ENCODE measurements around the gene FNDC3A.

The FNDC3A gene

DNA sequence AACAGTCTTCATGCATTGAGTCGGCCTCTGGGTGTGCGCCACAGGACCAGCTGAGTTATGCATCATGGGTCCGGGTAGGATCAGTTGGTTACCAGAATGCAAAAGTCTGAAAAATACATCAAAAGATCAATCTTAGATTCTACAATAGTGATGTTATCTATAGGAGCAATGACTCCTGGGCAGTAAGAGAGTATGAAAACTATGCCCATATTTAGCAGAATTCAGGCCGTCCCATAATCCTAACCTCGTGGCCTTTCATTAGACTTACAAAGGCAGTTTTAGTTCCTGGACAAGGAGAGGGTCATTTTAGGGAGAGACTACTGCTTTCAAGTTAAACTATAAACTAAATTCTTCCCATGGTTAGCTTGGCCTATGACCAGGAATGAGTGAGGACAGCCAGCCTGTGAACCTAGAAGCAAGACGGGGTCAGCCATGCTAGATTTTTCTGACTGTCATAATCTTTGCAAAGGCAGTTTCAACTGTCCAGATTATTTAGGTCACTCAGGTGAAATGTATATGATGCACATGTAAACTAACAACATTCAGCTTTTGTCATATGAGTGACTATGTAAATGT is 260.2 kb downstream of the FNDC3A start:
- Histone ChIP-seq H3K4me3 (ENCODE audit: low read length in 2 of 2) (no peak overlapping the region), H3K9me3 (ENCODE audit: control insufficient read depth in 2 of 2, low read length in 2 of 2) (no peaks in the 10 kb centered on the region), H3K4me1 (ENCODE audit: control insufficient read depth, insufficient read depth, low read length) (peaks cover 6% of the 10 kb centered on the region), H3K27ac (ENCODE audit: low read length) (no peak overlapping the region), H3K27me3 (ENCODE audit: control insufficient read depth in 1 of 2, insufficient read depth in 2 of 2, low read length in 2 of 2) (no peaks in the 10 kb centered on the region), H3K9ac (ENCODE audit: low read length in 2 of 2) (no peak overlapping the region), H3K36me3 (ENCODE audit: control insufficient read depth in 2 of 2, insufficient read depth in 2 of 2, low read length in 2 of 2) (no peaks in the 10 kb centered on the region)

DNA sequence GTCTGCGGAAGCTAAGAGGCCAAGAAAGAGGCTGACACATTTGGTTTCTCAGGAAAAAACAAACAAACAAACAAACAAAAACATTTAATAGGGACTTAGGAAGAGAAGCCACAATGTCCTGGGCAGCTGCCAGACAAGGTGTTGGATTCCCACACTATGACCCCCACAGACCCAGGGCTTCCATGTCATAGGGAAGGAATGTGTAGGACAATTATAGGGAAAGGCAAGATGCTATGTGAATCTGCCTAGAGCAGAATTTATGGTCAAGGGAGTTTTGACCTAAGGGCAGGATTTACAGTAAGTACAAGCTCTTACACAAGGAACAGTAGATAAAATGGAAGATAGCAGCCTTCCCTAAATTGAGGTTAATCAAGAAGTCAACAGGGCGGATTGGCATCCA is 262.9 kb downstream of the FNDC3A start:
- Histone ChIP-seq H3K4me1 (ENCODE audit: control insufficient read depth, insufficient read depth, low read length) (peaks cover 19% of the 10 kb centered on the region), H3K9ac (ENCODE audit: low read length in 2 of 2) (no peak overlapping the region), H3K9me3 (ENCODE audit: control insufficient read depth in 2 of 2, low read length in 2 of 2) (no peaks in the 10 kb centered on the region), H3K36me3 (ENCODE audit: control insufficient read depth in 2 of 2, insufficient read depth in 2 of 2, low read length in 2 of 2) (no peaks in the 10 kb centered on the region), H3K4me3 (ENCODE audit: low read length in 2 of 2) (no peak overlapping the region), H3K27ac (ENCODE audit: low read length) (no peak overlapping the region), H3K27me3 (ENCODE audit: control insufficient read depth in 1 of 2, insufficient read depth in 2 of 2, low read length in 2 of 2) (no peaks in the 10 kb centered on the region)

GRCh38 chr13:49240017-49240416 is 264.3 kb downstream of the FNDC3A start:
- Histone ChIP-seq H3K9ac (ENCODE audit: low read length in 2 of 2) (no peak overlapping the region), H3K36me3 (ENCODE audit: control insufficient read depth in 2 of 2, insufficient read depth in 2 of 2, low read length in 2 of 2) (no peaks in the 10 kb centered on the region), H3K4me3 (ENCODE audit: low read length in 2 of 2) (no peak overlapping the region), H3K9me3 (ENCODE audit: control insufficient read depth in 2 of 2, low read length in 2 of 2) (no peaks in the 10 kb centered on the region), H3K4me1 (ENCODE audit: control insufficient read depth, insufficient read depth, low read length) (peaks cover 21% of the 10 kb centered on the region), H3K27ac (ENCODE audit: low read length) (no peak overlapping the region), H3K27me3 (ENCODE audit: control insufficient read depth in 1 of 2, insufficient read depth in 2 of 2, low read length in 2 of 2) (no peaks in the 10 kb centered on the region)

- peaks cover 18% of the 10 kb centered on the region for H3K4me1 ChIP-seq (ENCODE audit: control insufficient read depth, insufficient read depth, low read length)
- H3K9ac ChIP-seq (ENCODE audit: low read length in 2 of 2) = no peak overlapping the region
- no peaks in the 10 kb centered on the region for H3K36me3 ChIP-seq (ENCODE audit: control insufficient read depth in 2 of 2, insufficient read depth in 2 of 2, low read length in 2 of 2)
- H3K4me3 ChIP-seq (ENCODE audit: low read length in 2 of 2) = no peak overlapping the region
- no peaks in the 10 kb centered on the region for H3K27me3 ChIP-seq (ENCODE audit: control insufficient read depth in 1 of 2, insufficient read depth in 2 of 2, low read length in 2 of 2)
- H3K27ac ChIP-seq (ENCODE audit: low read length) = peak overlapping the region; percentile 37
- no peaks in the 10 kb centered on the region for H3K9me3 ChIP-seq (ENCODE audit: control insufficient read depth in 2 of 2, low read length in 2 of 2)
Observed at GRCh38 chr13:49241296-49241695, 265.6 kb downstream of the FNDC3A start.

- H3K27me3 ChIP-seq (ENCODE audit: control insufficient read depth in 1 of 2, insufficient read depth in 2 of 2, low read length in 2 of 2) = no peaks in the 10 kb centered on the region
- H3K36me3 ChIP-seq (ENCODE audit: control insufficient read depth in 2 of 2, insufficient read depth in 2 of 2, low read length in 2 of 2) = no peaks in the 10 kb centered on the region
- H3K4me1 ChIP-seq (ENCODE audit: control insufficient read depth, insufficient read depth, low read length) = peaks cover 33% of the 10 kb centered on the region
- no peak overlapping the region for H3K4me3 ChIP-seq (ENCODE audit: low read length in 2 of 2)
- H3K9me3 ChIP-seq (ENCODE audit: control insufficient read depth in 2 of 2, low read length in 2 of 2) = no peaks in the 10 kb centered on the region
- H3K27ac ChIP-seq (ENCODE audit: low read length) = no peak overlapping the region
- no peak overlapping the region for H3K9ac ChIP-seq (ENCODE audit: low read length in 2 of 2)
Observed at GRCh38 chr13:49245101-49245500, 269.4 kb downstream of the FNDC3A start.

DNA sequence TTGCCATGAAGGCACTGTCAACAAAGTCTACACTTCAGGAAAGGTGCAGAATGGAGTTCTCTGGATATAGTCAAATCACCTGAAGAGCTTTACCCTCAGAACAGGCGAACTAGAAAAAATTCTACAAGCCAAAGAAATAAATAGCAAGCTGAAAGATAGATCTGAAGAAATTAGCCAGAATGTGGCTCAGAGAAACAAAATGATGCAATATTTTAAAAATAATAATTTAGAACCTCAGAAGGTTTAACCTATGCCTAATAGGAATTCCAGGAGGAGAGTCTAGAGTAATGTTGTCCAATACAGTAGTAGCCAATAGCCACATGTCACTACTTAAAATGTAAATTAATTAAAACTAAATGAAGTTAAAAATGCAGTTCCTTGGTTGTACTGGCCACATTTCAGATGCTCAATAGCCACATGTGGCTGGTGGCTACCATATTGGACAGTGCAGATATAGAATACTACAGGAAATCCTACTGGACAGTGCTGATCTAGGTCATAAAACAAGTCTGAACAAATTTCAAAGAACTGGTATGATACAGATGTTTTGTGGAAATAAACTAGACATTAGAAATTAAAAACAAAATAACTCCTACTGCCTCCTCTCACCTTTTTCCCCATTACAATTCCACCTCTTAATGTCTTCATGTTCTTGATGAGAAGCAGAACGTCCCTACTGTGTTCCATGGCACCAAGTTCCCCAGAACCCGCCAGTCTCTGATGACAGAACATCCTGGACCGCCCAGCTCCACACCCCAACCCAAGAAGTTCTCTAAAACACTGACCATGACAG is 271.3 kb downstream of the FNDC3A start:
- peak overlapping the region; percentile 96 for H3K27ac ChIP-seq (ENCODE audit: low read length)
- H3K27me3 ChIP-seq (ENCODE audit: control insufficient read depth in 1 of 2, insufficient read depth in 2 of 2, low read length in 2 of 2) = no peaks in the 10 kb centered on the region
- H3K9ac ChIP-seq (ENCODE audit: low read length in 2 of 2) = peak overlapping the region; percentile 88 to 98
- peaks cover 25% of the 10 kb centered on the region for H3K4me1 ChIP-seq (ENCODE audit: control insufficient read depth, insufficient read depth, low read length)
- no peaks in the 10 kb centered on the region for H3K9me3 ChIP-seq (ENCODE audit: control insufficient read depth in 2 of 2, low read length in 2 of 2)
- no peaks in the 10 kb centered on the region for H3K36me3 ChIP-seq (ENCODE audit: control insufficient read depth in 2 of 2, insufficient read depth in 2 of 2, low read length in 2 of 2)
- peak overlapping the region; percentile 78 to 99 for H3K4me3 ChIP-seq (ENCODE audit: low read length in 2 of 2)

DNA sequence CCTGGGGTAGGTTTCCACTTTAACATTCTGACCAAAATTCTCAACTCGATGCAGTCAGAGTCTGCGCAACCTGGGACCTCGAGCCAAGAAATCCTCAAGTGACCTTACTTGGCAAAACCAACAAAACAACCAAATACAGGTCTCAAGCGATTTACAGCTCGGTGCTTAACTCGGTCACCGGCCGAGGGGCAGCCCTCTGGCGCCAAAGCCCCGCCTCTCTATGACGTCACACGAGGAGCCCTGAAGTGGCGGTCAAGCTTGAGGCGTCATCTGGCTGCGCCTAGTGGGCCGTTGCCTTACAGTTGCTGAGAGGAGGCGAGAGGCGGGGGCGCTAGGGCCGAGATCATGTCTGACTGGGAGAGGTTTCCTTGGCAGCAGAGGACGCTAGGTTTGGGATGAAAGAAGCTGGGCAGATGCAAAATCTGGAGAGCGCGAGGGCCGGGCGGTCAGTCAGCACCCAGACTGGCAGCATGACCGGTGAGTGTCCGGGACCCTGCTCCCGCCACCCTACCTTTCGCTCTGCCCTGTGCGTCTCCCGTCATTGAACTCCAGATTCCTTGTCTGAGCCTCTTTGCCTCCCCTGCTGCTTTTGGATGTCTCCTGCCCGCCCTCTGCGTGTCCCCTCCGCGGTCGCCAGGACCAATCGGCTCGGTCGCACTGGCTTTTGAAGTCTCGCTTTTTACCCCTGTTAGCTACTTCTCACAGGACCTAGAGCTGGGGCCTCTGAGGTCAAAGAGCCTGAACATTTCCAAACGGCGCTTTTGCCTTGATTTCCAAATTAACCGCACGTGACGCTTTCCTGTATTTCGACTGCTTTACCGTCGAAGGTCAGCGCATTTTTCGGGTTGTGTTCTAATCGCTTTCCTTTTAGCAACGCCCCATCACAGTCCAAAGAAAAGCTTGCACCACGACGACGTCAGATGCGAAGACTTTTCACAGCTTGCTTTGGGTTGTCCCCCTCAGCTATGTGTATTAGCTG is 272.2 kb downstream of the FNDC3A start, which contains the start of gene CDADC1:
TSS of gene CDADC1 (plus strand) at position 283 of the 979 bp plus-strand sequence. CDS start at position 396, 113 bp downstream.
- H3K27me3 ChIP-seq (ENCODE audit: control insufficient read depth in 1 of 2, insufficient read depth in 2 of 2, low read length in 2 of 2) = no peaks in the 10 kb centered on the region
- peak within 1 kb of the TSS; percentile 78 to 99 for H3K4me3 ChIP-seq (ENCODE audit: low read length in 2 of 2)
- H3K4me1 ChIP-seq (ENCODE audit: control insufficient read depth, insufficient read depth, low read length) = peaks cover 22% of the 10 kb centered on the region
- no peaks in the 10 kb centered on the region for H3K36me3 ChIP-seq (ENCODE audit: control insufficient read depth in 2 of 2, insufficient read depth in 2 of 2, low read length in 2 of 2)
- H3K9me3 ChIP-seq (ENCODE audit: control insufficient read depth in 2 of 2, low read length in 2 of 2) = no peaks in the 10 kb centered on the region
- peak within 1 kb of the TSS; percentile 88 to 98 for H3K9ac ChIP-seq (ENCODE audit: low read length in 2 of 2)
- peak within 1 kb of the TSS; percentile 96 for H3K27ac ChIP-seq (ENCODE audit: low read length)

DNA sequence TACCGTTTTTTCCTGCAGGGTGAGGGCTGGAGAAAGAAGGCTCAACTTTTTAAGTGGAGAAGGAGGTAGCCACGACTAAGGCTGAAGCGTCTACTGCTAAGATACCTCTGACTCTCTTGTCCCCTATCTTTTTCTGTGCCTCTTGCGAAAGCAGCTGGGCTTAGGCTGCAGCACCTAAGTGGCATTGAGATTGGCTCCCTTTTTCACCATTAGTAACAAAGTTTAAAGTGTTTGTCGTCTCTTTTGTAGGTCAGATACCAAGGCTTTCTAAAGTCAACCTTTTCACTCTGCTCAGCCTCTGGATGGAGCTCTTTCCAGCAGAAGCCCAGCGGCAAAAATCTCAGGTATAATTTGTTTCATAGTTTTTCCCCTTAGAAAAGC is 272.9 kb downstream of the FNDC3A start:
- Histone ChIP-seq H3K9ac (ENCODE audit: low read length in 2 of 2) (peak overlapping the region; percentile 88 to 98), H3K27me3 (ENCODE audit: control insufficient read depth in 1 of 2, insufficient read depth in 2 of 2, low read length in 2 of 2) (no peaks in the 10 kb centered on the region), H3K4me3 (ENCODE audit: low read length in 2 of 2) (peak overlapping the region; percentile 78 to 99), H3K27ac (ENCODE audit: low read length) (peak overlapping the region; percentile 96), H3K36me3 (ENCODE audit: control insufficient read depth in 2 of 2, insufficient read depth in 2 of 2, low read length in 2 of 2) (no peaks in the 10 kb centered on the region), H3K9me3 (ENCODE audit: control insufficient read depth in 2 of 2, low read length in 2 of 2) (no peaks in the 10 kb centered on the region), H3K4me1 (ENCODE audit: control insufficient read depth, insufficient read depth, low read length) (peaks cover 22% of the 10 kb centered on the region)

GRCh38 chr13:49251326-49251725 is 275.6 kb downstream of the FNDC3A start:
- Histone ChIP-seq H3K9me3 (ENCODE audit: control insufficient read depth in 2 of 2, low read length in 2 of 2) (no peaks in the 10 kb centered on the region), H3K27me3 (ENCODE audit: control insufficient read depth in 1 of 2, insufficient read depth in 2 of 2, low read length in 2 of 2) (no peaks in the 10 kb centered on the region), H3K27ac (ENCODE audit: low read length) (no peak overlapping the region), H3K9ac (ENCODE audit: low read length in 2 of 2) (no peak overlapping the region), H3K36me3 (ENCODE audit: control insufficient read depth in 2 of 2, insufficient read depth in 2 of 2, low read length in 2 of 2) (peaks cover 10 to 13% of the 10 kb centered on the region in 2 donors), H3K4me3 (ENCODE audit: low read length in 2 of 2) (no peak overlapping the region), H3K4me1 (ENCODE audit: control insufficient read depth, insufficient read depth, low read length) (peaks cover 20% of the 10 kb centered on the region)

DNA sequence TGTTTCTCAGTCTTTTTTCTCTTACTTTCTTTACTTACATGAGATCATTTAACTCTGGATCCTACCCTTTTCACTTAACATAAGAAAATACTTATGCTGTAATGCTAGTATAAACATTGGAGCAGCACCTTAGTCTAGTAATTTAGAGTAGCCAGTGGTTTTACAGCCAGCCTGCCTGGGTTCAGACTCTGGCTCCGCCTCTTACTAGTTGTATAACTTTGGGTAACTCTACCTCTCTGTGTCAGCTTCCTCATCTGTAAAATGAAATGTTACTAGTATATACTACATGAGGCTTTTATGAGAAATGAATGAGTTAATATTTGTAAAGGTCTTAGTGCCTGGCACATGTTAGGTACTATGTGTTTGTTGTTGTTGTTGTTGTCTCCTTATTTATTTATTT is 277.6 kb downstream of the FNDC3A start:
- Histone ChIP-seq H3K27ac (ENCODE audit: low read length) (no peak overlapping the region), H3K9me3 (ENCODE audit: control insufficient read depth in 2 of 2, low read length in 2 of 2) (no peaks in the 10 kb centered on the region), H3K4me1 (ENCODE audit: control insufficient read depth, insufficient read depth, low read length) (peaks cover 20% of the 10 kb centered on the region), H3K4me3 (ENCODE audit: low read length in 2 of 2) (no peak overlapping the region), H3K36me3 (ENCODE audit: control insufficient read depth in 2 of 2, insufficient read depth in 2 of 2, low read length in 2 of 2) (peaks cover 16 to 18% of the 10 kb centered on the region in 2 donors), H3K9ac (ENCODE audit: low read length in 2 of 2) (no peak overlapping the region), H3K27me3 (ENCODE audit: control insufficient read depth in 1 of 2, insufficient read depth in 2 of 2, low read length in 2 of 2) (no peaks in the 10 kb centered on the region)

Measured in stomach smooth muscle (tissue), 2 donors.